KMS-11 (cell line): ENCODE data around the gene MARF1.

Experiments
- H2AFZ ChIP-seq: fragments of 200-600 bp; sonication (generic); 2 replicates; pipeline ENCODE4 v1.6.1; 2016; ENCODE audit warnings: antibody characterized with exemption, mixed run types, low read depth
- H3K27ac ChIP-seq: fragments of 200-600 bp; sonication (generic); 2 replicates; pipeline ENCODE4 v1.6.1; 2016; ENCODE audit warnings: mild to moderate bottlenecking, mixed run types
- H3K27me3 ChIP-seq: fragments of 200-600 bp; sonication (generic); 2 replicates; pipeline ENCODE4 v1.6.1; 2017; ENCODE audit warnings: mild to moderate bottlenecking, low read depth, mixed run types, moderate library complexity; ENCODE audit not compliant: insufficient read depth
- H3K36me3 ChIP-seq: fragments of 200-600 bp; sonication (generic); 2 replicates; pipeline ENCODE4 v1.6.1; 2017; ENCODE audit warnings: mild to moderate bottlenecking, mixed run types; ENCODE audit not compliant: insufficient read depth
- H3K4me1 ChIP-seq: fragments of 200-600 bp; sonication (generic); 2 replicates; pipeline ENCODE4 v1.6.1; 2016; ENCODE audit warnings: mild to moderate bottlenecking, low read depth, mixed run types; ENCODE audit not compliant: poor library complexity, severe bottlenecking
- H3K4me2 ChIP-seq: fragments of 200-600 bp; sonication (generic); 2 replicates; pipeline ENCODE4 v1.7.0; 2016; ENCODE audit warnings: mild to moderate bottlenecking, mixed run types
- H3K4me3 ChIP-seq: fragments of 200-600 bp; sonication (generic); IDR thresholded peaks from 2 replicates; pipeline ENCODE4 v1.6.1; 2017; ENCODE audit warnings: low read depth, low read length, mixed read lengths; ENCODE audit not compliant: insufficient read depth
- H3K79me2 ChIP-seq: fragments of 200-600 bp; sonication (generic); 2 replicates; pipeline ENCODE4 v1.6.1; 2016; ENCODE audit warnings: low read depth, mixed run types; ENCODE audit not compliant: insufficient read depth
- H3K9ac ChIP-seq: fragments of 200-600 bp; sonication (generic); 2 replicates; pipeline ENCODE4 v1.6.1; 2016; ENCODE audit warnings: mild to moderate bottlenecking, mixed run types
- H4K20me1 ChIP-seq: fragments of 200-600 bp; sonication (generic); 2 replicates; pipeline ENCODE4 v1.6.1; 2016; ENCODE audit warnings: mild to moderate bottlenecking, mixed run types; ENCODE audit not compliant: insufficient read depth
- TF ChIP-seq, protein P1 (sequence below): fragments of 200-600 bp; sonication (generic); conservative IDR thresholded peaks from 2 replicates; pipeline ENCODE4 v1.6.1; 2017; ENCODE audit warnings: low read depth, mild to moderate bottlenecking, antibody characterized with exemption, low read length, moderate library complexity, mixed read lengths

The MARF1 gene

DNA sequence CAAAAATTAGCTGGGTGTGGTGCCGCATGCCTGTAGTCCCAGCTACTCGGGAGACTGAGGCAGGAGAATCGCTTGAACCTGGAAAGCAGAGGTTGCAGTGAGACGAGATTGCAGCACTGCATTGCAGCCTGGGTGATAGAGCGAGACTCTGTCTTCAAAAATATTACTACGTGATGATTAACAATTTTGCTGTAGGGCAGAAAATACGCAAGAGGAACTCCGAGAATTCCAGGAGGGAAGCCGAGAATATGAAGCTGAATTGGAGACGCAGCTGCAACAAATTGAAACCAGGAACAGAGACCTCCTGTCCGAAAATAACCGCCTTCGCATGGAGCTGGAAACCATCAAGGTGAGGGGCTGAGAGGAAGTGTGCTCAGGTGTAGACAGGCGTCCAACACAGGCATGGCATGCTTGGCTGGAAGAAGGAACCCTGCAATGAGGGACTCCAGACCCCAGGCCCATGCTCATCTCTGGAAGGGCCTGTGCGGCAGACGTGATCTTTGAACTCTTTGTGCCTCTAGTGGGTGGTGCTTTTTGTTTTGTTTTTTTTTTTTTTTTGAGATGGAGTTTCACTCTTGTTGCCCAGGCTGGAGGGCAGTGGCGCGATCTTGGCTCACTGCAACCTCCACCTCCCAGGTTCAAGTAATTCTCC lies 24.3 kb upstream of the MARF1 start:
- no peaks in the 10 kb centered on the region for H4K20me1 ChIP-seq
- H3K36me3 ChIP-seq: no peaks in the 10 kb centered on the region; the same call in 1 of the 2 replicates
- TF ChIP-seq, protein P1, sequence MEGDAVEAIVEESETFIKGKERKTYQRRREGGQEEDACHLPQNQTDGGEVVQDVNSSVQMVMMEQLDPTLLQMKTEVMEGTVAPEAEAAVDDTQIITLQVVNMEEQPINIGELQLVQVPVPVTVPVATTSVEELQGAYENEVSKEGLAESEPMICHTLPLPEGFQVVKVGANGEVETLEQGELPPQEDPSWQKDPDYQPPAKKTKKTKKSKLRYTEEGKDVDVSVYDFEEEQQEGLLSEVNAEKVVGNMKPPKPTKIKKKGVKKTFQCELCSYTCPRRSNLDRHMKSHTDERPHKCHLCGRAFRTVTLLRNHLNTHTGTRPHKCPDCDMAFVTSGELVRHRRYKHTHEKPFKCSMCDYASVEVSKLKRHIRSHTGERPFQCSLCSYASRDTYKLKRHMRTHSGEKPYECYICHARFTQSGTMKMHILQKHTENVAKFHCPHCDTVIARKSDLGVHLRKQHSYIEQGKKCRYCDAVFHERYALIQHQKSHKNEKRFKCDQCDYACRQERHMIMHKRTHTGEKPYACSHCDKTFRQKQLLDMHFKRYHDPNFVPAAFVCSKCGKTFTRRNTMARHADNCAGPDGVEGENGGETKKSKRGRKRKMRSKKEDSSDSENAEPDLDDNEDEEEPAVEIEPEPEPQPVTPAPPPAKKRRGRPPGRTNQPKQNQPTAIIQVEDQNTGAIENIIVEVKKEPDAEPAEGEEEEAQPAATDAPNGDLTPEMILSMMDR: no peak
- H3K9ac ChIP-seq: no peak overlapping the region
- peaks cover 14% of the 10 kb centered on the region for H3K79me2 ChIP-seq
- H3K4me2 ChIP-seq: no peak overlapping the region
- no peaks in the 10 kb centered on the region for H3K27me3 ChIP-seq
- no peak overlapping the region for H2AFZ ChIP-seq
- H3K27ac ChIP-seq: no peak overlapping the region
- H3K4me1 ChIP-seq: no peaks in the 10 kb centered on the region
- no peak overlapping the region for H3K4me3 ChIP-seq

DNA sequence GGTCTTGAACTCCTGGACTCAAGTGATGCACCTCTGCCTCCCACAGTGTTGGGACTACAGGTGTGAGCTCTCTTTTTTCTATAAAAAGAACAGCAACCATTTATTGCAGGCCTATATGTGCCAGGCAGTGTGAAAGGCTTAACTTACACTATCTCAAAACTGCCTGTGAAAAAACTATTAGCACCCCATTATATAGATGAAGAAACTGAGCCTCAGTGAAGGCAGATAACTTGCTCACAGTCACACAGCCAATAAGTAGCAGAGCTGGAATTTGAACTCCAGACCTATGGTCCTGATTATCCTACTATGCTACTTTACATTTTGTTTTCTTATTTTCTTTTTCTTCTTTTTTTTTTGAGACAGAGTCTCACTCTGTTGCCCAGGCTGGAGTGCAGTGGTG lies 22.2 kb upstream of the MARF1 start:
- no peak overlapping the region for H2AFZ ChIP-seq
- no peaks in the 10 kb centered on the region for H3K4me1 ChIP-seq
- H3K27ac ChIP-seq: no peak overlapping the region
- H3K27me3 ChIP-seq: no peaks in the 10 kb centered on the region
- TF ChIP-seq, protein P1: no peak
- no peak overlapping the region for H3K4me3 ChIP-seq
- H3K79me2 ChIP-seq: peaks cover 32% of the 10 kb centered on the region
- H3K36me3 ChIP-seq: no peaks in the 10 kb centered on the region; the same call in 1 of the 2 replicates
- no peaks in the 10 kb centered on the region for H4K20me1 ChIP-seq
- no peak overlapping the region for H3K4me2 ChIP-seq
- H3K9ac ChIP-seq: no peak overlapping the region

DNA sequence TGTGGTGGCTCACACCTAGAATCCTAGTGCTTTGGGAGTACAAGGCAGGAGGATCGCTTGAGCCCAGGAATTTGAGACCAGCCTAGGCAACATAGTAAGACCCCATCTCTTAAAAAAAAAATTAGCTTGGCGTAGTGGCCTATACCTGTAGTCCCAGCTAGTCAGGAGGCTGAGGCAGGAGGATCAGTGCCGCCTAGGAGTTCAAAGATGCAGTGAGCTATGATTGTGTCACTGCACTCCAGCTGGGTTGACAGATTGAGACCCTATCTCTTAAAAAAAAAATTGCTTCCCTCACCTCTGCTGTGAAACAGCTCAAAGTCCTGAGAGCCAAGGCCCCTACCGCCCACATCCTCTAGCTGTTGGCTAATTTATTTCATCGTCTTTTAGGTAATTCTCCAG lies 17.2 kb upstream of the MARF1 start:
- peaks cover 68% of the 10 kb centered on the region for H3K79me2 ChIP-seq
- H3K4me1 ChIP-seq: no peaks in the 10 kb centered on the region
- H4K20me1 ChIP-seq: no peaks in the 10 kb centered on the region
- no peak overlapping the region for H3K4me2 ChIP-seq
- no peak overlapping the region for H3K9ac ChIP-seq
- H3K36me3 ChIP-seq: no peaks in the 10 kb centered on the region; the same call in 1 of the 2 replicates
- no peak overlapping the region for H3K4me3 ChIP-seq
- TF ChIP-seq, protein P1: no peak
- H3K27me3 ChIP-seq: no peaks in the 10 kb centered on the region
- H2AFZ ChIP-seq: no peak overlapping the region
- no peak overlapping the region for H3K27ac ChIP-seq

DNA sequence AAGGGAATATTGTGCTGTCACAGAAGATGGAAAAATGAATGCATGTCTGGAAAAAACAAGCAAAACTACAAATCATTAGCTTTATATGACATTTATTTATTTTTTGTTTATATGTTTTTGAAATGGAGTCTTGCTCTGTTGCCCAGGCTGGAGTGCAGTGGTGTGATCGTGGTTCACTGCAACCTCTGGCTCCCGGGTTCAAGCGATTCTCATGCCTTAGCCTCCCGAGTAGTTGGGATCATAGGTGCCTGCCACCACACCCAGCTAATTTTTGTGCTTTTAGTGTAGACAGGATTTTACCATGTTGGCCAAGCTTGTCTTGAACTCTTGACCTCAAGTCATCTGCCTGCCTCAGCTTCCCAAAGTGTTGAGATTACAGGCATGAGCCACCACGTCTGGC lies 15.6 kb upstream of the MARF1 start:
- Histone ChIP-seq H3K79me2 (peaks cover 81% of the 10 kb centered on the region), H3K27ac (no peak overlapping the region), H3K4me1 (peaks cover 4% of the 10 kb centered on the region), H3K9ac (no peak overlapping the region), H3K27me3 (no peaks in the 10 kb centered on the region), H3K4me3 (no peak overlapping the region), H3K4me2 (no peak overlapping the region), H3K36me3 (no peaks in the 10 kb centered on the region), H4K20me1 (no peaks in the 10 kb centered on the region), H2AFZ (no peak overlapping the region)
- TF ChIP-seq, protein P1: no peak
